ENCODE results near the gene PBOV1.

The PBOV1 gene

DNA sequence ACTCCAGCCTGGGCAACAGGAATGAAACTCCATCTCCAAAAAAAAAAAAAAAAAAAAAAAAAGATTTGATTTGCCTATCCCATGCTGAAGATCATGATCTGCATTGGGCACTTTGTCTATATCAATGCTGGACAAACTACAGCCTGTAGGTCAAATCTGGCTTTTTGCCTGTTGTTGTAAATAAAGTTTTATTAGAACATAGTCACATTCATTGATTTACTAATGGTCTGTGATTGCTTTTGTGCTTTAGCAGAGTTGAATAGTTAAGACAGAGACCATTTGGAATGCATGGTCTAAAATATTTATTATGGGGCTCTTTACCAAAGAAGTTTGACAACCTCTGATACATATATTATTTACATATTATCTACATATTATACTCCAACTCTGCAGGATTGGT is 14.0 kb downstream of the PBOV1 start:
- TF ChIP-seq RAD21 (IDR thresholded peaks at IDR 0.05; ENCODE audit: low read depth) (no peak), TAF1 (IDR thresholded peaks at IDR 0.05; ENCODE audit: low read depth) (no peak), ZBTB7A (IDR thresholded peaks at IDR 0.05; ENCODE audit: low read depth) (no peak), CREB1 (IDR thresholded peaks at IDR 0.05; ENCODE audit: low read depth) (no peak), CEBPB (IDR thresholded peaks at IDR 0.05) (no peak), TCF12 (IDR thresholded peaks at IDR 0.05; ENCODE audit: low read depth) (no peak), EP300 (IDR thresholded peaks at IDR 0.05; ENCODE audit: borderline replicate concordance) (no peak), EGR1 (IDR thresholded peaks at IDR 0.05) (no peak)
- TF ChIP-seq, protein P1, sequence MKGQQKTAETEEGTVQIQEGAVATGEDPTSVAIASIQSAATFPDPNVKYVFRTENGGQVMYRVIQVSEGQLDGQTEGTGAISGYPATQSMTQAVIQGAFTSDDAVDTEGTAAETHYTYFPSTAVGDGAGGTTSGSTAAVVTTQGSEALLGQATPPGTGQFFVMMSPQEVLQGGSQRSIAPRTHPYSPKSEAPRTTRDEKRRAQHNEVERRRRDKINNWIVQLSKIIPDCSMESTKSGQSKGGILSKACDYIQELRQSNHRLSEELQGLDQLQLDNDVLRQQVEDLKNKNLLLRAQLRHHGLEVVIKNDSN (IDR thresholded peaks at IDR 0.05): no peak
- TF ChIP-seq, protein P2, sequence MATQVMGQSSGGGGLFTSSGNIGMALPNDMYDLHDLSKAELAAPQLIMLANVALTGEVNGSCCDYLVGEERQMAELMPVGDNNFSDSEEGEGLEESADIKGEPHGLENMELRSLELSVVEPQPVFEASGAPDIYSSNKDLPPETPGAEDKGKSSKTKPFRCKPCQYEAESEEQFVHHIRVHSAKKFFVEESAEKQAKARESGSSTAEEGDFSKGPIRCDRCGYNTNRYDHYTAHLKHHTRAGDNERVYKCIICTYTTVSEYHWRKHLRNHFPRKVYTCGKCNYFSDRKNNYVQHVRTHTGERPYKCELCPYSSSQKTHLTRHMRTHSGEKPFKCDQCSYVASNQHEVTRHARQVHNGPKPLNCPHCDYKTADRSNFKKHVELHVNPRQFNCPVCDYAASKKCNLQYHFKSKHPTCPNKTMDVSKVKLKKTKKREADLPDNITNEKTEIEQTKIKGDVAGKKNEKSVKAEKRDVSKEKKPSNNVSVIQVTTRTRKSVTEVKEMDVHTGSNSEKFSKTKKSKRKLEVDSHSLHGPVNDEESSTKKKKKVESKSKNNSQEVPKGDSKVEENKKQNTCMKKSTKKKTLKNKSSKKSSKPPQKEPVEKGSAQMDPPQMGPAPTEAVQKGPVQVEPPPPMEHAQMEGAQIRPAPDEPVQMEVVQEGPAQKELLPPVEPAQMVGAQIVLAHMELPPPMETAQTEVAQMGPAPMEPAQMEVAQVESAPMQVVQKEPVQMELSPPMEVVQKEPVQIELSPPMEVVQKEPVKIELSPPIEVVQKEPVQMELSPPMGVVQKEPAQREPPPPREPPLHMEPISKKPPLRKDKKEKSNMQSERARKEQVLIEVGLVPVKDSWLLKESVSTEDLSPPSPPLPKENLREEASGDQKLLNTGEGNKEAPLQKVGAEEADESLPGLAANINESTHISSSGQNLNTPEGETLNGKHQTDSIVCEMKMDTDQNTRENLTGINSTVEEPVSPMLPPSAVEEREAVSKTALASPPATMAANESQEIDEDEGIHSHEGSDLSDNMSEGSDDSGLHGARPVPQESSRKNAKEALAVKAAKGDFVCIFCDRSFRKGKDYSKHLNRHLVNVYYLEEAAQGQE (IDR thresholded peaks at IDR 0.05; ENCODE audit: low read depth): no peak

DNA sequence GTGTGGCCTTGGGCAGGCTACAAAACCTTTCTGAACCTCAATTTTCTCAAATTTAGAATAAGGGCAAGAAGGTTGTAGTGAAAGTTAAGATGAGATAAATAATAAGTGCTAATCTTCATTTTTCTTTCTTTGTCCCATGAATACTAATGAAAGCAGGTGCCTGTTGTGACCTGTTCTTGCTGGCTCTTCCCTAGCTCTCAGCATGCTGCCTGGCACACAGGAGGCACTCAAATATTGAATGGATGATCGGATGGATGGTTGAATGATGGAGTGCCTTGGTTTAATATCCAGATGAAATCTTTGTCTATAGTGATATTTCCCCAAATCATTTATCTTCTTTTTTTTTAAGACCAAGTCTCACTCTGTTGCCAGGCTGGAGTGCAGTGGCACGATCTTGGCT is 15.0 kb downstream of the PBOV1 start:
- TF ChIP-seq, protein P2 (IDR thresholded peaks at IDR 0.05; ENCODE audit: low read depth): no peak
- TF ChIP-seq TAF1 (IDR thresholded peaks at IDR 0.05; ENCODE audit: low read depth): no peak
- no peak for TF ChIP-seq EP300 (IDR thresholded peaks at IDR 0.05; ENCODE audit: borderline replicate concordance)
- no peak for TF ChIP-seq RAD21 (IDR thresholded peaks at IDR 0.05; ENCODE audit: low read depth)
- TF ChIP-seq, protein P1 (IDR thresholded peaks at IDR 0.05): no peak
- no peak for TF ChIP-seq CREB1 (IDR thresholded peaks at IDR 0.05; ENCODE audit: low read depth)
- no peak for TF ChIP-seq EGR1 (IDR thresholded peaks at IDR 0.05)

DNA sequence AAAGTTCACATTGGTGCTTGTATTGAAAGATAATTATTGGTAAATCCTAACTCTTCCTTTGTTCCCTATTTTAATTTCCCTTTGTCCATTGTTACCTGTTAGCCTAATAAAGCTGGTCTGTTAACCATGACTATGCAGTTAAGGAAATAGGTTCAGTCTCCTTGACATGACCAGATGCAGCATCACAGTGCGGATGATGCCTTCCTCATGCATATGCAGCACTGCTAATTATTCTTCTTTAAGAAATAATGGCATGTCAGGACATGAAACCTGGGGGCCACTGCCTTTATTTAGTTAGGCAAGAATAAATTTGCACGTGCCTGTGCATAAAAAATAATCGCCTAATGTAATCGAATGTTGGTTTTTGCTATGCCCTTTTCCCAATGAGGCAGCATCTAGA is 16.5 kb downstream of the PBOV1 start:
- TF ChIP-seq RAD21 (IDR thresholded peaks at IDR 0.05; ENCODE audit: low read depth): no peak
- TF ChIP-seq TAF1 (IDR thresholded peaks at IDR 0.05; ENCODE audit: low read depth): no peak
- TF ChIP-seq EGR1 (IDR thresholded peaks at IDR 0.05): no peak
- no peak for TF ChIP-seq TCF12 (IDR thresholded peaks at IDR 0.05; ENCODE audit: low read depth)
- no peak for TF ChIP-seq FOXM1 (IDR thresholded peaks at IDR 0.05; ENCODE audit: borderline replicate concordance, low read depth)
- TF ChIP-seq YY1 (IDR thresholded peaks at IDR 0.05; ENCODE audit: low read depth): no peak
- no peak for TF ChIP-seq EP300 (IDR thresholded peaks at IDR 0.05; ENCODE audit: borderline replicate concordance)

DNA sequence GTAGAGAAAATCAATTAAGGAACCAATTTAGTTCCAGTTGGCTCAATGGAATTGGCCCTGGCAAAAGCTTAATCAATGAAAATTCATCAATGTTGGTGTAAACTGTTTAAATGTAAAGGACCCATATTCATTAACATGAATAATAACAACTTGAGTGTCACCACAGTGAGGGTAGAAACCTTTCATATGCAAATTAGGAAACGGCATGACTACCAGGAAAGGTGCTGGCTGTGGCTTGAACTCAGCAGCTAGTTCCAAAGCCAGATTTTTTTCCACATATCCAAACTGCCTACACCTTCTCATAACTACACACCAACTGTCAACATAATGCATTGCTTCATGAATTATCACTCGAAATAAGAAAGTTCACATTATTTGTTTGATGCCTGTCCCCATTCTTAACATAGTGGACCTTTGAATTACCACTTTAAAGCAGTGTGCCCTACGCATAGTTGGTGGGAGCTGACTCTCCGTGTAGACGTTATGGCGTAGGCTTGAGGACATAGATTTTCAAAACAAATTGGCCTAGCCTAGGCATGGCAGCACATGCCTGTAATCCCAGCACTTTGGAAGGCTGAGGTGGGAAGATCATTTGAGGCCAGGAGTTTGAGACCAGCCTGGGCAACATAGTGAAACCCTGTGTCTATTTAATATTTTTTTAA is 19.7 kb downstream of the PBOV1 start:
- TF ChIP-seq TAF1 (IDR thresholded peaks at IDR 0.05; ENCODE audit: low read depth) (no peak), CREB1 (IDR thresholded peaks at IDR 0.05; ENCODE audit: low read depth) (no peak), ZBTB7A (IDR thresholded peaks at IDR 0.05; ENCODE audit: low read depth) (no peak), TEAD4 (IDR thresholded peaks at IDR 0.05) (no peak), YY1 (IDR thresholded peaks at IDR 0.05; ENCODE audit: low read depth) (no peak), EP300 (IDR thresholded peaks at IDR 0.05; ENCODE audit: borderline replicate concordance) (no peak), TCF12 (IDR thresholded peaks at IDR 0.05; ENCODE audit: low read depth) (no peak), CEBPB (IDR thresholded peaks at IDR 0.05) (no peak), FOXM1 (IDR thresholded peaks at IDR 0.05; ENCODE audit: borderline replicate concordance, low read depth) (no peak), EGR1 (IDR thresholded peaks at IDR 0.05) (no peak), RAD21 (IDR thresholded peaks at IDR 0.05; ENCODE audit: low read depth) (no peak), NFIC (IDR thresholded peaks at IDR 0.05) (no peak)
- TF ChIP-seq, protein P2 (IDR thresholded peaks at IDR 0.05; ENCODE audit: low read depth): no peak
- TF ChIP-seq, protein P3, sequence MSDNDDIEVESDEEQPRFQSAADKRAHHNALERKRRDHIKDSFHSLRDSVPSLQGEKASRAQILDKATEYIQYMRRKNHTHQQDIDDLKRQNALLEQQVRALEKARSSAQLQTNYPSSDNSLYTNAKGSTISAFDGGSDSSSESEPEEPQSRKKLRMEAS (IDR thresholded peaks at IDR 0.05): no peak
- TF ChIP-seq, protein P1 (IDR thresholded peaks at IDR 0.05): no peak

All from Ishikawa (cell line).